SK-N-SH (cell line): ENCODE results near the gene FGF10.

ENCODE experiments used
- FOXJ3 ChIP-seq: sonication (generic); formaldehyde crosslinking; IDR thresholded peaks from 2 replicates; pipeline ENCODE4 v1.5.1; 2020; ENCODE audit warnings: mild to moderate bottlenecking, missing genetic modification reagents
- MXI1 ChIP-seq: IDR thresholded peaks from 2 replicates; pipeline ENCODE4 v1.6.1; 2012; ENCODE audit warnings: mild to moderate bottlenecking, low read depth, low read length, improper control_type of control experiment
- TF ChIP-seq, protein P1 (sequence below): fragments of 200-600 bp; sonication (generic); IDR thresholded peaks from 2 replicates; pipeline ENCODE4 v1.6.1; 2017; ENCODE audit warnings: antibody characterized with exemption, mild to moderate bottlenecking, moderate library complexity
- TF ChIP-seq, protein P2 (sequence below): IDR thresholded peaks from 2 replicates; pipeline ENCODE4 v1.6.1; 2012; ENCODE audit warnings: mild to moderate bottlenecking, low read depth, low read length, moderate library complexity

DNA sequence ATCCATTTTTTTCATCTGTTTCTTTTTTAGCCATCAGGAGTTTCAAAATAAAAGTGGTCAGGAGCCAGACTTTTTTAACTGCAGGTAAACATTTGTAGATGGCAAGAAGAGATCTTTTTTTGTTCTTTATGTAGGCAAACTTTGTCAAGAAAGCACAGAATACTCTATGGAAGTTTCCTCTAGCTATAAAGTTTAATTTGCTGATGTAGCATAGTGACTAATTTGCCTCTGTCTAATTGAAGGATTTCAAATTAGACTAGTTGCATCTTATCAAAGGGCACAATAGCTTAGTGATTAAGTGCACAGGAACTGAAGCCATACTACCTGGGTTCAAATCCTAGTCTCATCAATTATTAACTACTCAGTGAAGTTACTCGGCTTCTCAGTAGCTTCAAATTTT, 22.0 kb downstream of the FGF10 start:
- TF ChIP-seq, protein P1, sequence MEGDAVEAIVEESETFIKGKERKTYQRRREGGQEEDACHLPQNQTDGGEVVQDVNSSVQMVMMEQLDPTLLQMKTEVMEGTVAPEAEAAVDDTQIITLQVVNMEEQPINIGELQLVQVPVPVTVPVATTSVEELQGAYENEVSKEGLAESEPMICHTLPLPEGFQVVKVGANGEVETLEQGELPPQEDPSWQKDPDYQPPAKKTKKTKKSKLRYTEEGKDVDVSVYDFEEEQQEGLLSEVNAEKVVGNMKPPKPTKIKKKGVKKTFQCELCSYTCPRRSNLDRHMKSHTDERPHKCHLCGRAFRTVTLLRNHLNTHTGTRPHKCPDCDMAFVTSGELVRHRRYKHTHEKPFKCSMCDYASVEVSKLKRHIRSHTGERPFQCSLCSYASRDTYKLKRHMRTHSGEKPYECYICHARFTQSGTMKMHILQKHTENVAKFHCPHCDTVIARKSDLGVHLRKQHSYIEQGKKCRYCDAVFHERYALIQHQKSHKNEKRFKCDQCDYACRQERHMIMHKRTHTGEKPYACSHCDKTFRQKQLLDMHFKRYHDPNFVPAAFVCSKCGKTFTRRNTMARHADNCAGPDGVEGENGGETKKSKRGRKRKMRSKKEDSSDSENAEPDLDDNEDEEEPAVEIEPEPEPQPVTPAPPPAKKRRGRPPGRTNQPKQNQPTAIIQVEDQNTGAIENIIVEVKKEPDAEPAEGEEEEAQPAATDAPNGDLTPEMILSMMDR = no peak
- TF ChIP-seq MXI1 = no peak
- TF ChIP-seq FOXJ3 (CRISPR knock-in tag) = no peak
- TF ChIP-seq, protein P2, sequence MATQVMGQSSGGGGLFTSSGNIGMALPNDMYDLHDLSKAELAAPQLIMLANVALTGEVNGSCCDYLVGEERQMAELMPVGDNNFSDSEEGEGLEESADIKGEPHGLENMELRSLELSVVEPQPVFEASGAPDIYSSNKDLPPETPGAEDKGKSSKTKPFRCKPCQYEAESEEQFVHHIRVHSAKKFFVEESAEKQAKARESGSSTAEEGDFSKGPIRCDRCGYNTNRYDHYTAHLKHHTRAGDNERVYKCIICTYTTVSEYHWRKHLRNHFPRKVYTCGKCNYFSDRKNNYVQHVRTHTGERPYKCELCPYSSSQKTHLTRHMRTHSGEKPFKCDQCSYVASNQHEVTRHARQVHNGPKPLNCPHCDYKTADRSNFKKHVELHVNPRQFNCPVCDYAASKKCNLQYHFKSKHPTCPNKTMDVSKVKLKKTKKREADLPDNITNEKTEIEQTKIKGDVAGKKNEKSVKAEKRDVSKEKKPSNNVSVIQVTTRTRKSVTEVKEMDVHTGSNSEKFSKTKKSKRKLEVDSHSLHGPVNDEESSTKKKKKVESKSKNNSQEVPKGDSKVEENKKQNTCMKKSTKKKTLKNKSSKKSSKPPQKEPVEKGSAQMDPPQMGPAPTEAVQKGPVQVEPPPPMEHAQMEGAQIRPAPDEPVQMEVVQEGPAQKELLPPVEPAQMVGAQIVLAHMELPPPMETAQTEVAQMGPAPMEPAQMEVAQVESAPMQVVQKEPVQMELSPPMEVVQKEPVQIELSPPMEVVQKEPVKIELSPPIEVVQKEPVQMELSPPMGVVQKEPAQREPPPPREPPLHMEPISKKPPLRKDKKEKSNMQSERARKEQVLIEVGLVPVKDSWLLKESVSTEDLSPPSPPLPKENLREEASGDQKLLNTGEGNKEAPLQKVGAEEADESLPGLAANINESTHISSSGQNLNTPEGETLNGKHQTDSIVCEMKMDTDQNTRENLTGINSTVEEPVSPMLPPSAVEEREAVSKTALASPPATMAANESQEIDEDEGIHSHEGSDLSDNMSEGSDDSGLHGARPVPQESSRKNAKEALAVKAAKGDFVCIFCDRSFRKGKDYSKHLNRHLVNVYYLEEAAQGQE = no peak
